Mucosa of rectum (tissue), 2 donors: ENCODE measurements around the gene CNTD1.

ENCODE experiments used
- H3K27ac ChIP-seq, 2 donors: one replicate each; pipeline ENCODE4 v1.7.0; 2013; ENCODE audit warnings: inconsistent platforms in 2 of 2, low read depth in 2 of 2, low read length in 2 of 2
- H3K27me3 ChIP-seq, 2 donors: one replicate each; pipeline ENCODE4 v1.7.0; 2013; ENCODE audit warnings: low read length in 2 of 2; ENCODE audit not compliant: control insufficient read depth in 2 of 2, insufficient read depth in 2 of 2
- H3K36me3 ChIP-seq, 2 donors: one replicate each; pipeline ENCODE4 v1.7.0; 2013; ENCODE audit warnings: low read length in 2 of 2; ENCODE audit not compliant: control insufficient read depth in 2 of 2, insufficient read depth in 2 of 2
- H3K4me1 ChIP-seq, 2 donors: one replicate each; pipeline ENCODE4 v1.7.0; 2013; ENCODE audit warnings: low read length in 2 of 2, mild to moderate bottlenecking in 1 of 2; ENCODE audit not compliant: control insufficient read depth in 2 of 2, insufficient read depth in 2 of 2
- H3K4me3 ChIP-seq, 2 donors: one replicate each; pipeline ENCODE4 v1.7.0; 2013; ENCODE audit warnings: low read length in 2 of 2
- H3K9ac ChIP-seq, 2 donors: one replicate each; pipeline ENCODE4 v1.7.0; 2013; ENCODE audit warnings: low read length in 2 of 2, low read depth in 1 of 2, mild to moderate bottlenecking in 1 of 2
- H3K9me3 ChIP-seq, 2 donors: one replicate each; pipeline ENCODE4 v1.7.0; 2013; ENCODE audit warnings: low read length in 2 of 2; ENCODE audit not compliant: control insufficient read depth in 2 of 2
- donor health status: healthy.
- donor health status: Normal muscosa, but diverticular disease.

The CNTD1 gene

GRCh38 chr17:42779304-42779935 is 19.2 kb upstream of the CNTD1 start:
- H3K9ac ChIP-seq, result peak overlapping the region; percentile 32 to 52
- H3K9me3 ChIP-seq, result no peaks in the 10 kb centered on the region
- no peak overlapping the region for H3K4me3 ChIP-seq
- peaks cover 25 to 29% of the 10 kb centered on the region in 2 donors for H3K4me1 ChIP-seq
- H3K36me3 ChIP-seq, result peaks cover 19 to 36% of the 10 kb centered on the region in 2 donors
- peak overlapping the region; percentile 92 to 94 for H3K27ac ChIP-seq
- peaks cover 9 to 26% of the 10 kb centered on the region in 2 donors for H3K27me3 ChIP-seq

DNA sequence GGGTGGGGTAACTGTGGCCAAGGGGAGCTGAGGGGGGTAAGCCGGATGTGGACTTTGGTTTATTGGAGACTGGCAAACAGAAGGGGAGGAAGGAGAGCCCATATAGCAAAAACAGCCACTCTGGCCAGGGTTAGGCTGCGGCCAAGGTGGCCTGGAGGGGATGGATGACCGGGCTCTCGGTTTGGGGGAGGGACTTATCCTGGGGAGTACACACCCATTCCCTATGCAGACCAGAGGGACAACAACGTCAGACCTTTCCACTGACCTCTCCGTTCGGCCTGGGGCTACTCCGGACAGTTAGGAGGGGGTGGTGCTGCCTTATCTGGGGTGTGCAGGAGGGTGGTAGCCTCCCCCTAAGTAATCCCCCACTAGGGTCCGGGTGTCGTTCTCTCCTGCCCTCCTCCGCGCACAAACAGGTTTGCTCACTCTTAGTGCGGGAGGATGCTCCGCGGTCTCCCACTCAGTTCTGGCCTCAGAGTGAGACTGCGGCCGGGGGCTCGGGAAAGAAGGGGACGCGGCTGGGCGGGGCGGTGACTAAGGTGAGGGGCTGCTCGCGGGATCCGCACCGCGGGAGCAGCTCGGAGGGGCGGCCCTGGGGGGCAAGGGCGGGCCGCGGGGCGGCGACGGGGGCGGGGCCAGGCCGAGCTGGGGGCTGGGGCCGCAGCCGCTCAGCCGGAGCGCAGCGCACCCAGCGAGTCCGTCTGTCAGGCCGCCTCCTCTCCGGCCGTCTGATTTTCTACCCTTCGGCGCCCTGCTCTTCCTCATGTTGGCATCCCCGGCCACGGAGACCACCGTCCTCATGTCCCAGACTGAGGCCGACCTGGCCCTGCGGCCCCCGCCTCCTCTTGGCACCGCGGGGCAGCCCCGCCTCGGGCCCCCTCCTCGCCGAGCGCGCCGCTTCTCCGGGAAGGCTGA is 18.5 kb upstream of the CNTD1 start, which contains the start of gene WNK4:
Gene WNK4, plus strand, starts transcription at position 675 of the 915 bp plus-strand sequence. Its CDS starts 89 bp downstream, at position 764.
- H3K27ac ChIP-seq, result peak within 1 kb of the TSS; percentile 92 to 94
- H3K4me3 ChIP-seq, result peak within 1 kb of the TSS; percentile 79 to 85
- H3K4me1 ChIP-seq, result peaks cover 28% of the 10 kb centered on the region in 2 donors
- peaks cover 22 to 35% of the 10 kb centered on the region in 2 donors for H3K36me3 ChIP-seq
- H3K27me3 ChIP-seq, result peaks cover 9 to 29% of the 10 kb centered on the region in 2 donors
- H3K9ac ChIP-seq, result peak within 1 kb of the TSS; percentile 70 to 82
- H3K9me3 ChIP-seq, result no peaks in the 10 kb centered on the region

DNA sequence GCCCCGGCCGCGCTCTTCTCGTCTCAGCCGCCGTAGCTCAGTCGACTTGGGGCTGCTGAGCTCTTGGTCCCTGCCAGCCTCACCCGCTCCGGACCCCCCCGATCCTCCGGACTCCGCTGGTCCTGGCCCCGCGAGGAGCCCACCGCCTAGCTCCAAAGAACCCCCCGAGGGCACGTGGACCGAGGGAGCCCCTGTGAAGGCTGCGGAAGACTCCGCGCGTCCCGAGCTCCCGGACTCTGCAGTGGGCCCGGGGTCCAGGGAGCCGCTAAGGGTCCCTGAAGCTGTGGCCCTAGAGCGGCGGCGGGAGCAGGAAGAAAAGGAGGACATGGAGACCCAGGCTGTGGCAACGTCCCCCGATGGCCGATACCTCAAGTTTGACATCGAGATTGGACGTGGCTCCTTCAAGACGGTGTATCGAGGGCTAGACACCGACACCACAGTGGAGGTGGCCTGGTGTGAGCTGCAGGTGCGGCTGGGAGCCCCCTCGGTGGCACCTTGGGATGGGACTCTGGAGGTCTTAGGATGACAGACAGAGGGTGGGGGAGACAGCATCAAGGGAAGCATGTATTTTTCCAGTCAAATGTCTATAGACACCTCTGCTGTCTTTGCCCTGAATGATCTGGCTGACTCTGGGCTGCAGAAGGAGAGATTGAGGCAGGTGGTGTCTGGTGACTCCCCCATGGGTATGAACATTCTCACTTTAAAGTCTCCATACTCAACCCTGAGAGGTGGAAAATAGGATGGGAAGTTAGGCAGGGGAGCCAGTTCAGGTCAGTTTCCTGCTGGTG is 17.6 kb upstream of the CNTD1 start:
- Histone ChIP-seq H3K27ac (peak overlapping the region; percentile 92 to 94), H3K4me3 (peak overlapping the region; percentile 79 to 85), H3K4me1 (peaks cover 28 to 29% of the 10 kb centered on the region in 2 donors), H3K27me3 (peaks cover 9 to 30% of the 10 kb centered on the region in 2 donors), H3K9me3 (no peaks in the 10 kb centered on the region), H3K9ac (peak overlapping the region; percentile 68 to 82), H3K36me3 (peaks cover 19 to 27% of the 10 kb centered on the region in 2 donors)

GRCh38 chr17:42781639-42782165 is 17.0 kb upstream of the CNTD1 start:
- Histone ChIP-seq H3K27ac (peak overlapping the region; percentile 92 to 94), H3K36me3 (peaks cover 18 to 22% of the 10 kb centered on the region in 2 donors), H3K27me3 (peaks cover 9 to 30% of the 10 kb centered on the region in 2 donors), H3K4me3 (peak overlapping the region; percentile 79 to 85), H3K4me1 (peaks cover 28 to 29% of the 10 kb centered on the region in 2 donors), H3K9ac (peak overlapping the region; percentile 68 to 82), H3K9me3 (no peaks in the 10 kb centered on the region)

GRCh38 chr17:42782166-42783061 is 16.2 kb upstream of the CNTD1 start:
- peaks cover 28 to 29% of the 10 kb centered on the region in 2 donors for H3K4me1 ChIP-seq
- H3K36me3 ChIP-seq, result peaks cover 22 to 25% of the 10 kb centered on the region in 2 donors
- peak overlapping the region; percentile 79 to 85 for H3K4me3 ChIP-seq
- peak overlapping the region; percentile 6 to 94 for H3K27ac ChIP-seq
- H3K27me3 ChIP-seq, result peaks cover 9 to 30% of the 10 kb centered on the region in 2 donors
- no peaks in the 10 kb centered on the region for H3K9me3 ChIP-seq
- H3K9ac ChIP-seq, result peak overlapping the region in 1 of 2 donors; percentile 82

GRCh38 chr17:42783062-42783790 is 15.4 kb upstream of the CNTD1 start:
- H3K27ac ChIP-seq, result no peak overlapping the region
- H3K9me3 ChIP-seq, result no peaks in the 10 kb centered on the region
- peaks cover 18 to 22% of the 10 kb centered on the region in 2 donors for H3K36me3 ChIP-seq
- H3K9ac ChIP-seq, result peak overlapping the region in 1 of 2 donors; percentile 55
- H3K27me3 ChIP-seq, result peaks cover 9 to 30% of the 10 kb centered on the region in 2 donors
- H3K4me3 ChIP-seq, result peak overlapping the region; percentile 79 to 85
- H3K4me1 ChIP-seq, result peaks cover 28 to 29% of the 10 kb centered on the region in 2 donors

DNA sequence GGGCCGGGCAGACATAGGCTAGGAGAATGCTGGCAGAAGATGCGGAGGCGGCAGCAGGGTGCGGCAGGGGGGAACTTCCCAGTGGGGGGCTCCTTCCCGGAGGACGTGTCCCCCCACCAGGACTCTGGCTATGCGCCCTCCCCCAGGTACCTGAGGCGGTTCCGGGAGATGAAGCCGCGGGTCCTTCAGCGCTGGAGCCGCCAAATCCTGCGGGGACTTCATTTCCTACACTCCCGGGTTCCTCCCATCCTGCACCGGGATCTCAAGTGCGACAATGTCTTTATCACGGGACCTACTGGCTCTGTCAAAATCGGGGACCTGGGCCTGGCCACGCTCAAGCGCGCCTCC is 14.9 kb upstream of the CNTD1 start:
- Histone ChIP-seq H3K36me3 (peaks cover 20% of the 10 kb centered on the region in 2 donors), H3K9ac (no peak overlapping the region), H3K4me3 (no peak overlapping the region), H3K27ac (no peak overlapping the region), H3K27me3 (peaks cover 9 to 30% of the 10 kb centered on the region in 2 donors), H3K4me1 (peaks cover 24 to 25% of the 10 kb centered on the region in 2 donors), H3K9me3 (no peaks in the 10 kb centered on the region)

GRCh38 chr17:42784409-42784808 is 14.3 kb upstream of the CNTD1 start:
- Histone ChIP-seq H3K27ac (no peak overlapping the region), H3K9me3 (no peaks in the 10 kb centered on the region), H3K36me3 (peaks cover 18 to 23% of the 10 kb centered on the region in 2 donors), H3K4me1 (peaks cover 18 to 19% of the 10 kb centered on the region in 2 donors), H3K4me3 (no peak overlapping the region), H3K9ac (no peak overlapping the region), H3K27me3 (peaks cover 9 to 30% of the 10 kb centered on the region in 2 donors)
